ENCODE results near the gene RNPEP. TPM values are rescaled to one million over a fixed set of nuclear protein-coding genes. Genes with fewer than 3 reads are reported as not detected.

RNPEP gene
- total and polyA plus RNA-seq, 2 of the 13 experiments (the other 11 are each of a cell fraction or from before 2014, with no cell fraction given): 20.6 to 38.4 TPM

DNA sequence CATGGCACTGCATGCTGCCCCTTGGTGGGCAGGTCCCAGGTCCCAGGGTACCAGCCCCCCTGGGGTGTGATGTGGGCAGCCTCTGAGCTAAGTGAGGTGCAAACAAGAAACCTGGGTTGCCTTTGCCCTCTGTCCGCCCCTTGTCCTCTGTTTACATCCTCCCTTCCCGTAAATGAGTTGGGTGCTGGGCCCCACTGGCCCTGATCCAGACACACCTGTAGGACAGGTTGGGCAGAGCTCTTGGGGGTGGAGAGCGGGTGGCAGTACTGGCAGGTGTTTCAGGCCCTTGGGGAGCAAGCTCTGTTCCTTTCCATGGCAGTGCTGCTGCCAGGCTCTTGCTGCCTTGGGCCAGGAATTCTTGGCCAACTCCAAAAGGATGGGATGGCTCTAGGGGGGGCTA is 63.8 kb downstream of the RNPEP start:
- ATAC-seq (no peak; the same call in 2 of the 3 replicates), FAIRE-seq (no peak), DNase-seq (ENCODE audit: low spot score) (no peak)
- intact Hi-C loops (cut with micrococcal nuclease; ENCODE audit: unreplicated experiment): no loop called here
- Histone ChIP-seq H3K9ac (ENCODE audit: insufficient read depth, low read depth, low read length) (peak overlapping the region; percentile 19; the same call in 1 of the 2 replicates), H4K20me1 (ENCODE audit: insufficient read depth, low read length) (no peaks in the 10 kb centered on the region), H3K4me1 (ENCODE audit: insufficient read depth, low read length) (peaks cover 80% of the 10 kb centered on the region), H3K27me3 (ENCODE audit: control insufficient read depth in 1 of 2, insufficient read depth in 2 of 2, low read length in 2 of 2) (no peaks in the 10 kb centered on the region), H3K4me3 (replicated peaks in 1 of 3; ENCODE audit: insufficient read depth in 1 of 3, low read depth in 2 of 3, low read length in 3 of 3) (peak overlapping the region in 1 of 3 experiments; percentile 49; a peak in 1 of 6 replicates), H3K36me3 (replicated peaks in 1 of 2; ENCODE audit: control insufficient read depth in 1 of 2, insufficient read depth in 2 of 2, low read length in 2 of 2) (no peaks in the 10 kb centered on the region), H3K4me2 (ENCODE audit: low read depth, low read length) (peak overlapping the region; percentile 74), H3K79me2 (ENCODE audit: insufficient read depth, low read length) (no peaks in the 10 kb centered on the region), H2AFZ (ENCODE audit: low read length) (no peak overlapping the region), H3K27ac (ENCODE audit: extremely low read length, insufficient read depth, low read length) (no peak overlapping the region), H3K9me3 (ENCODE audit: low read length) (no peaks in the 10 kb centered on the region)
- no TSS peak for BruUV-seq (replicated peaks)
- in situ Hi-C loops (cut with HindIII; ENCODE audit: extremely low pct_ligation_motif_present, low pct_unique_long_range_greater_than_20kb): no loop called here
- WGBS (ENCODE audit: low lambda C conversion rate): 0% methylated on average over 1 of the region's 3 CpGs
- POLR2A ChIA-PET: interaction anchor here (3.2 to 4.2 kb wide), 4 partner anchors 11 to 39 kb away, joined by 26 to 31 read pairs (median 28); partner anchors contain the start of gene ELF3
- CTCF ChIA-PET (ENCODE audit: low intra/inter-chr PET ratio, low total read pairs): no interaction called here
- TF ChIP-seq MIXL1 (CRISPR knock-in tag; IDR thresholded peaks at IDR 0.05): 0 out of 2 replicates have a peak, but pooled peaks have one; percentile 34
- TF ChIP-seq, protein P1, sequence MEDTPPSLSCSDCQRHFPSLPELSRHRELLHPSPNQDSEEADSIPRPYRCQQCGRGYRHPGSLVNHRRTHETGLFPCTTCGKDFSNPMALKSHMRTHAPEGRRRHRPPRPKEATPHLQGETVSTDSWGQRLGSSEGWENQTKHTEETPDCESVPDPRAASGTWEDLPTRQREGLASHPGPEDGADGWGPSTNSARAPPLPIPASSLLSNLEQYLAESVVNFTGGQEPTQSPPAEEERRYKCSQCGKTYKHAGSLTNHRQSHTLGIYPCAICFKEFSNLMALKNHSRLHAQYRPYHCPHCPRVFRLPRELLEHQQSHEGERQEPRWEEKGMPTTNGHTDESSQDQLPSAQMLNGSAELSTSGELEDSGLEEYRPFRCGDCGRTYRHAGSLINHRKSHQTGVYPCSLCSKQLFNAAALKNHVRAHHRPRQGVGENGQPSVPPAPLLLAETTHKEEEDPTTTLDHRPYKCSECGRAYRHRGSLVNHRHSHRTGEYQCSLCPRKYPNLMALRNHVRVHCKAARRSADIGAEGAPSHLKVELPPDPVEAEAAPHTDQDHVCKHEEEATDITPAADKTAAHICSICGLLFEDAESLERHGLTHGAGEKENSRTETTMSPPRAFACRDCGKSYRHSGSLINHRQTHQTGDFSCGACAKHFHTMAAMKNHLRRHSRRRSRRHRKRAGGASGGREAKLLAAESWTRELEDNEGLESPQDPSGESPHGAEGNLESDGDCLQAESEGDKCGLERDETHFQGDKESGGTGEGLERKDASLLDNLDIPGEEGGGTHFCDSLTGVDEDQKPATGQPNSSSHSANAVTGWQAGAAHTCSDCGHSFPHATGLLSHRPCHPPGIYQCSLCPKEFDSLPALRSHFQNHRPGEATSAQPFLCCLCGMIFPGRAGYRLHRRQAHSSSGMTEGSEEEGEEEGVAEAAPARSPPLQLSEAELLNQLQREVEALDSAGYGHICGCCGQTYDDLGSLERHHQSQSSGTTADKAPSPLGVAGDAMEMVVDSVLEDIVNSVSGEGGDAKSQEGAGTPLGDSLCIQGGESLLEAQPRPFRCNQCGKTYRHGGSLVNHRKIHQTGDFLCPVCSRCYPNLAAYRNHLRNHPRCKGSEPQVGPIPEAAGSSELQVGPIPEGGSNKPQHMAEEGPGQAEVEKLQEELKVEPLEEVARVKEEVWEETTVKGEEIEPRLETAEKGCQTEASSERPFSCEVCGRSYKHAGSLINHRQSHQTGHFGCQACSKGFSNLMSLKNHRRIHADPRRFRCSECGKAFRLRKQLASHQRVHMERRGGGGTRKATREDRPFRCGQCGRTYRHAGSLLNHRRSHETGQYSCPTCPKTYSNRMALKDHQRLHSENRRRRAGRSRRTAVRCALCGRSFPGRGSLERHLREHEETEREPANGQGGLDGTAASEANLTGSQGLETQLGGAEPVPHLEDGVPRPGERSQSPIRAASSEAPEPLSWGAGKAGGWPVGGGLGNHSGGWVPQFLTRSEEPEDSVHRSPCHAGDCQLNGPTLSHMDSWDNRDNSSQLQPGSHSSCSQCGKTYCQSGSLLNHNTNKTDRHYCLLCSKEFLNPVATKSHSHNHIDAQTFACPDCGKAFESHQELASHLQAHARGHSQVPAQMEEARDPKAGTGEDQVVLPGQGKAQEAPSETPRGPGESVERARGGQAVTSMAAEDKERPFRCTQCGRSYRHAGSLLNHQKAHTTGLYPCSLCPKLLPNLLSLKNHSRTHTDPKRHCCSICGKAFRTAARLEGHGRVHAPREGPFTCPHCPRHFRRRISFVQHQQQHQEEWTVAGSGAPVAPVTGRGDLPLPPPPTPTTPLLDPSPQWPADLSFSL (CRISPR knock-in tag; IDR thresholded peaks at IDR 0.05): no peak
- TF ChIP-seq ARNT2 (CRISPR knock-in tag; IDR thresholded peaks at IDR 0.05; ENCODE audit: low read depth): peak; percentile 32; the same call in 1 of the 2 replicates
- TF ChIP-seq, protein P2, sequence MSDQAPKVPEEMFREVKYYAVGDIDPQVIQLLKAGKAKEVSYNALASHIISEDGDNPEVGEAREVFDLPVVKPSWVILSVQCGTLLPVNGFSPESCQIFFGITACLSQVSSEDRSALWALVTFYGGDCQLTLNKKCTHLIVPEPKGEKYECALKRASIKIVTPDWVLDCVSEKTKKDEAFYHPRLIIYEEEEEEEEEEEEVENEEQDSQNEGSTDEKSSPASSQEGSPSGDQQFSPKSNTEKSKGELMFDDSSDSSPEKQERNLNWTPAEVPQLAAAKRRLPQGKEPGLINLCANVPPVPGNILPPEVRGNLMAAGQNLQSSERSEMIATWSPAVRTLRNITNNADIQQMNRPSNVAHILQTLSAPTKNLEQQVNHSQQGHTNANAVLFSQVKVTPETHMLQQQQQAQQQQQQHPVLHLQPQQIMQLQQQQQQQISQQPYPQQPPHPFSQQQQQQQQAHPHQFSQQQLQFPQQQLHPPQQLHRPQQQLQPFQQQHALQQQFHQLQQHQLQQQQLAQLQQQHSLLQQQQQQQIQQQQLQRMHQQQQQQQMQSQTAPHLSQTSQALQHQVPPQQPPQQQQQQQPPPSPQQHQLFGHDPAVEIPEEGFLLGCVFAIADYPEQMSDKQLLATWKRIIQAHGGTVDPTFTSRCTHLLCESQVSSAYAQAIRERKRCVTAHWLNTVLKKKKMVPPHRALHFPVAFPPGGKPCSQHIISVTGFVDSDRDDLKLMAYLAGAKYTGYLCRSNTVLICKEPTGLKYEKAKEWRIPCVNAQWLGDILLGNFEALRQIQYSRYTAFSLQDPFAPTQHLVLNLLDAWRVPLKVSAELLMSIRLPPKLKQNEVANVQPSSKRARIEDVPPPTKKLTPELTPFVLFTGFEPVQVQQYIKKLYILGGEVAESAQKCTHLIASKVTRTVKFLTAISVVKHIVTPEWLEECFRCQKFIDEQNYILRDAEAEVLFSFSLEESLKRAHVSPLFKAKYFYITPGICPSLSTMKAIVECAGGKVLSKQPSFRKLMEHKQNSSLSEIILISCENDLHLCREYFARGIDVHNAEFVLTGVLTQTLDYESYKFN (CRISPR knock-in tag; conservative IDR thresholded peaks at IDR 0.05): peak; percentile 82
- TF ChIP-seq DPF2 (CRISPR knock-in tag; IDR thresholded peaks at IDR 0.05; ENCODE audit: borderline replicate concordance, low read depth): peak; percentile 33
- peak in 1 of 2 experiments; percentile 68; a peak in 1 of 4 replicates for TF ChIP-seq EP300 (IDR thresholded peaks at IDR 0.05; ENCODE audit: low read depth in 2 of 2, low read length in 2 of 2)
- TF ChIP-seq EP300 (CRISPR knock-in tag; IDR thresholded peaks at IDR 0.05; ENCODE audit: borderline replicate concordance): peak; percentile 71; the same call in 1 of the 2 replicates
- TF ChIP-seq, protein P3, sequence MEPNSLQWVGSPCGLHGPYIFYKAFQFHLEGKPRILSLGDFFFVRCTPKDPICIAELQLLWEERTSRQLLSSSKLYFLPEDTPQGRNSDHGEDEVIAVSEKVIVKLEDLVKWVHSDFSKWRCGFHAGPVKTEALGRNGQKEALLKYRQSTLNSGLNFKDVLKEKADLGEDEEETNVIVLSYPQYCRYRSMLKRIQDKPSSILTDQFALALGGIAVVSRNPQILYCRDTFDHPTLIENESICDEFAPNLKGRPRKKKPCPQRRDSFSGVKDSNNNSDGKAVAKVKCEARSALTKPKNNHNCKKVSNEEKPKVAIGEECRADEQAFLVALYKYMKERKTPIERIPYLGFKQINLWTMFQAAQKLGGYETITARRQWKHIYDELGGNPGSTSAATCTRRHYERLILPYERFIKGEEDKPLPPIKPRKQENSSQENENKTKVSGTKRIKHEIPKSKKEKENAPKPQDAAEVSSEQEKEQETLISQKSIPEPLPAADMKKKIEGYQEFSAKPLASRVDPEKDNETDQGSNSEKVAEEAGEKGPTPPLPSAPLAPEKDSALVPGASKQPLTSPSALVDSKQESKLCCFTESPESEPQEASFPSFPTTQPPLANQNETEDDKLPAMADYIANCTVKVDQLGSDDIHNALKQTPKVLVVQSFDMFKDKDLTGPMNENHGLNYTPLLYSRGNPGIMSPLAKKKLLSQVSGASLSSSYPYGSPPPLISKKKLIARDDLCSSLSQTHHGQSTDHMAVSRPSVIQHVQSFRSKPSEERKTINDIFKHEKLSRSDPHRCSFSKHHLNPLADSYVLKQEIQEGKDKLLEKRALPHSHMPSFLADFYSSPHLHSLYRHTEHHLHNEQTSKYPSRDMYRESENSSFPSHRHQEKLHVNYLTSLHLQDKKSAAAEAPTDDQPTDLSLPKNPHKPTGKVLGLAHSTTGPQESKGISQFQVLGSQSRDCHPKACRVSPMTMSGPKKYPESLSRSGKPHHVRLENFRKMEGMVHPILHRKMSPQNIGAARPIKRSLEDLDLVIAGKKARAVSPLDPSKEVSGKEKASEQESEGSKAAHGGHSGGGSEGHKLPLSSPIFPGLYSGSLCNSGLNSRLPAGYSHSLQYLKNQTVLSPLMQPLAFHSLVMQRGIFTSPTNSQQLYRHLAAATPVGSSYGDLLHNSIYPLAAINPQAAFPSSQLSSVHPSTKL (CRISPR knock-in tag; IDR thresholded peaks at IDR 0.05): peak; percentile 82

All from HepG2 (cell line).